Fibroblast of upper back skin (primary cell): ENCODE results near the gene SHLD1.
"Not testable (repeated sequence)": the region's sequence is repeated elsewhere in the genome, so short reads cannot be mapped to it uniquely, and the experiment has no call there.

Experiments used
- DNase-seq: peaks from one replicate; pipeline ENCODE4 v3.0.0-alpha.2; 2013

SHLD1 gene

GRCh38 chr20:5749952-5750779, at the start of gene SHLD1:
Gene SHLD1 (plus strand): TSS chr20:5750401. CDS start chr20:5772866, 22,465 bp downstream.
- peak; percentile 91 for DNase-seq

GRCh38 chr20:5702339-5702738, 47.9 kb upstream of the SHLD1 start:
- DNase-seq: not testable (repeated sequence)

GRCh38 chr20:5703681-5704101, 46.5 kb upstream of the SHLD1 start:
- DNase-seq: no peak

GRCh38 chr20:5705827-5706226, 44.4 kb upstream of the SHLD1 start:
- no peak for DNase-seq

GRCh38 chr20:5706797-5707196, 43.4 kb upstream of the SHLD1 start:
- no peak for DNase-seq

- DNase-seq: no peak
Observed at GRCh38 chr20:5710551-5710950, 39.6 kb upstream of the SHLD1 start.

- DNase-seq: no peak
Observed at GRCh38 chr20:5714261-5715041, 35.8 kb upstream of the SHLD1 start.

GRCh38 chr20:5715071-5715841, 34.9 kb upstream of the SHLD1 start:
- no peak for DNase-seq

- no peak for DNase-seq
Observed at GRCh38 chr20:5716953-5717352, 33.2 kb upstream of the SHLD1 start.

- DNase-seq: no peak
Observed at GRCh38 chr20:5718896-5719595, 31.2 kb upstream of the SHLD1 start.

GRCh38 chr20:5719861-5720403, 30.3 kb upstream of the SHLD1 start:
- DNase-seq: peak; percentile 18

GRCh38 chr20:5720696-5721095, 29.5 kb upstream of the SHLD1 start:
- peak; percentile 12 for DNase-seq

- DNase-seq: not testable (repeated sequence)
Observed at GRCh38 chr20:5721356-5721755, 28.8 kb upstream of the SHLD1 start.

GRCh38 chr20:5722927-5723326, 27.3 kb upstream of the SHLD1 start:
- DNase-seq: no peak

- DNase-seq: not testable (repeated sequence)
Observed at GRCh38 chr20:5725183-5725463, 25.1 kb upstream of the SHLD1 start.

GRCh38 chr20:5727018-5727515, 23.1 kb upstream of the SHLD1 start:
- DNase-seq: no peak

GRCh38 chr20:5729348-5729747, 20.9 kb upstream of the SHLD1 start:
- no peak for DNase-seq

- DNase-seq: no peak
Observed at GRCh38 chr20:5730131-5730530, 20.1 kb upstream of the SHLD1 start.

GRCh38 chr20:5731753-5732366, 18.3 kb upstream of the SHLD1 start:
- DNase-seq: no peak

- DNase-seq: no peak
Observed at GRCh38 chr20:5734602-5735001, 15.6 kb upstream of the SHLD1 start.

GRCh38 chr20:5735845-5736510, 14.2 kb upstream of the SHLD1 start:
- DNase-seq: no peak
